Upper lobe of left lung (tissue), 4 donors: Measurements from ENCODE around the gene FAM200B.

Experiments used
- CTCF ChIP-seq, 6 experiments: fragments of 450-650 bp in 4 of 6; fragments of 200-600 bp in 2 of 6; sonication (generic) in 2 of 6; IDR thresholded peaks; one replicate each; pipeline ENCODE4 v1.5.1; 2016 to 2019; ENCODE audit warnings: antibody characterized with exemption in 6 of 6
- EP300 ChIP-seq, 4 donors: sonication (generic); formaldehyde crosslinking; IDR thresholded peaks; one replicate each; pipeline ENCODE4 v1.5.1; 2017; ENCODE audit warnings: antibody characterized with exemption in 4 of 4, control low read depth in 2 of 4
- POLR2A ChIP-seq, 4 donors: fragments of 450-650 bp; IDR thresholded peaks; one replicate each; pipeline ENCODE4 v1.5.1; 2016 to 2017; ENCODE audit warnings: antibody characterized with exemption in 4 of 4, mild to moderate bottlenecking in 2 of 4
- POLR2AphosphoS5 ChIP-seq, 2 donors: sonication (generic); formaldehyde crosslinking; IDR thresholded peaks; one replicate each; pipeline ENCODE4 v1.5.1; 2017; ENCODE audit warnings: antibody characterized with exemption in 2 of 2

- TF ChIP-seq POLR2AphosphoS5 (IDR thresholded peaks at IDR 0.05) (no peak), POLR2A (IDR thresholded peaks at IDR 0.05) (no peak), CTCF (IDR thresholded peaks at IDR 0.05) (no peak), EP300 (IDR thresholded peaks at IDR 0.05) (no peak)
Measured at GRCh38 chr4:15695729-15696128, 14.1 kb downstream of the FAM200B start.
